Central memory CD8-positive, alpha-beta T cell (primary cell): ENCODE results near the gene USP12.

ENCODE experiments used
- ATAC-seq: fragments of 150-1000 bp; cut with Tn5 transposase; replicated peaks from 2 replicates; pipeline ENCODE4 v1.10.0; 2022; ENCODE audit warnings: mild to moderate bottlenecking, moderate FRiP score, moderate number of reproducible peaks; ENCODE audit not compliant: poor library complexity, severe bottlenecking; ENCODE audit errors: extremely low read depth
- DNase-seq, 2 donors: peaks; one replicate each; pipeline ENCODE4 v3.0.0; 2021; ENCODE audit warnings: low spot score in 2 of 2
- H3K27ac Mint-ChIP-seq: one replicate; pipeline ENCODE4 v1.8.0; 2022; ENCODE audit warnings: low read depth, mild to moderate bottlenecking, moderate library complexity, mixed read lengths
- H3K27me3 Mint-ChIP-seq: one replicate; pipeline ENCODE4 v1.8.0; 2022; ENCODE audit warnings: mixed read lengths
- H3K36me3 Mint-ChIP-seq: one replicate; pipeline ENCODE4 v1.8.0; 2022; ENCODE audit warnings: mild to moderate bottlenecking, moderate library complexity, mixed read lengths; ENCODE audit not compliant: insufficient read depth
- H3K4me1 Mint-ChIP-seq: one replicate; pipeline ENCODE4 v1.8.0; 2022; ENCODE audit warnings: mixed read lengths
- H3K4me3 Mint-ChIP-seq: one replicate; pipeline ENCODE4 v1.8.0; 2022; ENCODE audit warnings: mild to moderate bottlenecking, moderate library complexity, mixed read lengths
- H3K9me3 Mint-ChIP-seq: one replicate; pipeline ENCODE4 v1.8.0; 2022; ENCODE audit warnings: mixed read lengths

USP12 gene

GRCh38 chr13:27024074-27024461 is 147.5 kb downstream of the USP12 start:
- H3K9me3 Mint-ChIP-seq = no peaks in the 10 kb centered on the region
- peaks cover 7% of the 10 kb centered on the region for H3K4me1 Mint-ChIP-seq
- DNase-seq (no peak), ATAC-seq (no peak)
- no peak overlapping the region for H3K4me3 Mint-ChIP-seq
- peaks cover 39% of the 10 kb centered on the region for H3K27me3 Mint-ChIP-seq
- H3K27ac Mint-ChIP-seq = no peak overlapping the region
- H3K36me3 Mint-ChIP-seq = peaks cover 4% of the 10 kb centered on the region

- no peak for ATAC-seq
- Mint-ChIP-seq H3K4me3 (no peak overlapping the region), H3K27me3 (peaks cover 39% of the 10 kb centered on the region), H3K27ac (no peak overlapping the region), H3K36me3 (peaks cover 4% of the 10 kb centered on the region), H3K4me1 (peaks cover 7% of the 10 kb centered on the region), H3K9me3 (no peaks in the 10 kb centered on the region)
- no peak for DNase-seq
These were observed 148.1 kb downstream of the USP12 start for GRCh38 chr13:27023385-27024073.

- no peak overlapping the region for H3K4me3 Mint-ChIP-seq
- ATAC-seq (no peak), DNase-seq (no peak)
- no peaks in the 10 kb centered on the region for H3K9me3 Mint-ChIP-seq
- H3K27ac Mint-ChIP-seq = no peak overlapping the region
- peaks cover 7% of the 10 kb centered on the region for H3K4me1 Mint-ChIP-seq
- H3K27me3 Mint-ChIP-seq = peaks cover 35% of the 10 kb centered on the region
- H3K36me3 Mint-ChIP-seq = peaks cover 4% of the 10 kb centered on the region
These were observed 148.9 kb downstream of the USP12 start for GRCh38 chr13:27022571-27023311.

GRCh38 chr13:27020415-27020814 is 151.2 kb downstream of the USP12 start:
- Mint-ChIP-seq H3K27ac (no peak overlapping the region), H3K27me3 (peaks cover 21% of the 10 kb centered on the region), H3K4me3 (no peak overlapping the region), H3K4me1 (no peaks in the 10 kb centered on the region), H3K9me3 (no peaks in the 10 kb centered on the region), H3K36me3 (peaks cover 4% of the 10 kb centered on the region)
- ATAC-seq = no peak
- DNase-seq = no peak

- Mint-ChIP-seq H3K9me3 (no peaks in the 10 kb centered on the region), H3K27ac (no peak overlapping the region)
- DNase-seq = no peak
These were observed 152.7 kb downstream of the USP12 start for GRCh38 chr13:27018882-27019281.

GRCh38 chr13:27018344-27018861 is 153.2 kb downstream of the USP12 start:
- DNase-seq (no peak), ATAC-seq (no peak)
- no peak overlapping the region for H3K4me3 Mint-ChIP-seq
- H3K9me3 Mint-ChIP-seq = no peaks in the 10 kb centered on the region
- H3K4me1 Mint-ChIP-seq = no peaks in the 10 kb centered on the region
- H3K27ac Mint-ChIP-seq = no peak overlapping the region
- peaks cover 23% of the 10 kb centered on the region for H3K27me3 Mint-ChIP-seq
- peaks cover 3% of the 10 kb centered on the region for H3K36me3 Mint-ChIP-seq

More at GRCh38 chr13:27018882-27019281, 152.7 kb downstream of the USP12 start:
- H3K4me1 Mint-ChIP-seq = no peaks in the 10 kb centered on the region
- no peak for ATAC-seq
- peaks cover 4% of the 10 kb centered on the region for H3K36me3 Mint-ChIP-seq
- no peak overlapping the region for H3K4me3 Mint-ChIP-seq
- H3K27me3 Mint-ChIP-seq = peaks cover 23% of the 10 kb centered on the region

GRCh38 chr13:27016875-27017274 is 154.7 kb downstream of the USP12 start:
- Mint-ChIP-seq H3K27ac (no peak overlapping the region), H3K9me3 (no peaks in the 10 kb centered on the region), H3K4me3 (no peak overlapping the region), H3K36me3 (peaks cover 3% of the 10 kb centered on the region), H3K4me1 (no peaks in the 10 kb centered on the region), H3K27me3 (peaks cover 23% of the 10 kb centered on the region)
- no peak for ATAC-seq
- no peak for DNase-seq
